CD4-positive, alpha-beta T cell treated with Interferon gamma for 1 hour (primary cell): ENCODE measurements around the gene CYP1B1.
"Not testable (repeated sequence)": the region's sequence is repeated elsewhere in the genome, so short reads cannot be mapped to it uniquely, and the experiment has no call there.

Experiments
- DNase-seq: peaks from one replicate; pipeline ENCODE4 v3.0.0-alpha.2; 2020

The CYP1B1 gene

GRCh38 chr2:38075507-38076151, at the start of gene CYP1B1:
Gene CYP1B1 (minus strand): TSS chr2:38076151. CDS start chr2:38075388, 763 bp downstream.
- DNase-seq, result no peak

GRCh38 chr2:38125007-38125406, 49.1 kb upstream of the CYP1B1 start:
- no peak for DNase-seq

GRCh38 chr2:38123911-38124310, 48.0 kb upstream of the CYP1B1 start:
- DNase-seq, result no peak

- no peak for DNase-seq
Observed at GRCh38 chr2:38122344-38122743, 46.4 kb upstream of the CYP1B1 start.

- DNase-seq, result no peak
Observed at GRCh38 chr2:38121481-38121880, 45.5 kb upstream of the CYP1B1 start.

GRCh38 chr2:38120829-38121228, 44.9 kb upstream of the CYP1B1 start:
- DNase-seq, result no peak

GRCh38 chr2:38120264-38120592, 44.3 kb upstream of the CYP1B1 start:
- no peak for DNase-seq

- DNase-seq, result no peak
Observed at GRCh38 chr2:38116762-38117161, 40.8 kb upstream of the CYP1B1 start.

- peak; percentile 44 for DNase-seq
Observed at GRCh38 chr2:38115216-38116032, 39.5 kb upstream of the CYP1B1 start.

GRCh38 chr2:38113981-38114708, 38.2 kb upstream of the CYP1B1 start:
- peak; percentile 11 for DNase-seq

- DNase-seq, result no peak
Observed at GRCh38 chr2:38113051-38113450, 37.1 kb upstream of the CYP1B1 start.

GRCh38 chr2:38111350-38111749, 35.4 kb upstream of the CYP1B1 start:
- DNase-seq, result not testable (repeated sequence)

GRCh38 chr2:38109732-38110181, 33.8 kb upstream of the CYP1B1 start:
- DNase-seq, result no peak

GRCh38 chr2:38108907-38109731, 33.2 kb upstream of the CYP1B1 start:
- DNase-seq, result no peak

GRCh38 chr2:38107738-38108410, 31.9 kb upstream of the CYP1B1 start:
- DNase-seq, result no peak

GRCh38 chr2:38106405-38107094, 30.6 kb upstream of the CYP1B1 start:
- DNase-seq, result no peak

GRCh38 chr2:38105922-38106321, 30.0 kb upstream of the CYP1B1 start:
- DNase-seq, result no peak

GRCh38 chr2:38104598-38104997, 28.6 kb upstream of the CYP1B1 start:
- DNase-seq, result no peak

- DNase-seq, result no peak
Observed at GRCh38 chr2:38100328-38100727, 24.4 kb upstream of the CYP1B1 start.

- DNase-seq, result no peak
Observed at GRCh38 chr2:38099099-38100028, 23.4 kb upstream of the CYP1B1 start.
